H9 (cell line): ENCODE measurements around the gene SUMF1. TPM values are rescaled to one million over a fixed set of nuclear protein-coding genes. Genes with fewer than 3 reads are reported as not detected.

Experiments
- DNase-seq: peaks from one replicate; pipeline ENCODE4 v3.0.0-alpha.2; 2017
- H2AFZ ChIP-seq: one replicate; pipeline ENCODE4 v1.6.1; 2013; ENCODE audit warnings: mild to moderate bottlenecking, low read length, control low read depth, moderate library complexity
- H2AK5ac ChIP-seq: 2 replicates; pipeline ENCODE4 v1.6.1; 2013; ENCODE audit warnings: low read length, control low read depth, mixed read lengths; ENCODE audit not compliant: insufficient read length
- H2BK120ac ChIP-seq: one replicate; pipeline ENCODE4 v1.6.1; 2013; ENCODE audit warnings: low read depth, mild to moderate bottlenecking, low read length, control low read depth, inconsistent platforms; ENCODE audit not compliant: poor library complexity, severe bottlenecking
- H2BK12ac ChIP-seq: 2 replicates; pipeline ENCODE4 v1.6.1; 2013; ENCODE audit warnings: low read length, control low read depth, mixed read lengths, low read depth; ENCODE audit not compliant: insufficient read length
- H2BK15ac ChIP-seq: 2 replicates; pipeline ENCODE4 v1.6.1; 2013; ENCODE audit warnings: low read depth, low read length, control low read depth
- H2BK20ac ChIP-seq: one replicate; pipeline ENCODE4 v1.6.1; 2013; ENCODE audit warnings: low read depth, mild to moderate bottlenecking, low read length, control low read depth, inconsistent platforms; ENCODE audit not compliant: poor library complexity, severe bottlenecking
- H2BK5ac ChIP-seq: 2 replicates; pipeline ENCODE4 v1.6.1; 2013; ENCODE audit warnings: low read length, control low read depth, mixed read lengths; ENCODE audit not compliant: insufficient read length
- H3K14ac ChIP-seq: 2 replicates; pipeline ENCODE4 v1.6.1; 2013; ENCODE audit warnings: low read length, control low read depth; ENCODE audit not compliant: insufficient read depth
- H3K18ac ChIP-seq: 2 replicates; pipeline ENCODE4 v1.6.1; 2013; ENCODE audit warnings: low read depth, mild to moderate bottlenecking, mixed read lengths, low read length, control low read depth; ENCODE audit not compliant: insufficient read length
- H3K23ac ChIP-seq: 2 replicates; pipeline ENCODE4 v1.6.1; 2013; ENCODE audit warnings: low read length, control low read depth, mixed read lengths, low read depth; ENCODE audit not compliant: insufficient read length
- H3K23me2 ChIP-seq: 2 replicates; pipeline ENCODE4 v1.6.1; 2013; ENCODE audit warnings: low read depth, mild to moderate bottlenecking, mixed read lengths, low read length, control low read depth; ENCODE audit not compliant: insufficient read length, poor library complexity, severe bottlenecking
- H3K27ac ChIP-seq: 2 replicates; pipeline ENCODE4 v1.5.1; 2013; ENCODE audit warnings: low read length, control low read depth, mixed read lengths, low read depth; ENCODE audit not compliant: insufficient read length
- H3K27me3 ChIP-seq: 2 replicates; pipeline ENCODE4 v1.6.1; 2013; ENCODE audit warnings: low read length, control low read depth, inconsistent platforms; ENCODE audit not compliant: insufficient read depth
- H3K4ac ChIP-seq: 2 replicates; pipeline ENCODE4 v1.6.1; 2013; ENCODE audit warnings: low read depth, mild to moderate bottlenecking, control low read depth, inconsistent platforms, low read length, moderate library complexity
- H3K4me1 ChIP-seq: 2 replicates; pipeline ENCODE4 v1.6.1; 2013; ENCODE audit warnings: low read length, control low read depth, inconsistent platforms; ENCODE audit not compliant: insufficient read depth
- H3K4me2 ChIP-seq: 2 replicates; pipeline ENCODE4 v1.6.1; 2013; ENCODE audit warnings: low read length, control low read depth, mixed read lengths; ENCODE audit not compliant: insufficient read length, insufficient read depth
- H3K56ac ChIP-seq: 2 replicates; pipeline ENCODE4 v1.6.1; 2013; ENCODE audit warnings: low read depth, mild to moderate bottlenecking, mixed read lengths, low read length, control low read depth; ENCODE audit not compliant: insufficient read length
- H3K79me1 ChIP-seq: 2 replicates; pipeline ENCODE4 v1.6.1; 2013; ENCODE audit warnings: low read depth, mild to moderate bottlenecking, moderate library complexity, low read length, control low read depth, inconsistent platforms; ENCODE audit not compliant: insufficient read depth, poor library complexity, severe bottlenecking
- H3K79me2 ChIP-seq: 2 replicates; pipeline ENCODE4 v1.6.1; 2013; ENCODE audit warnings: low read length, control low read depth, inconsistent platforms; ENCODE audit not compliant: insufficient read depth
- H3K9ac ChIP-seq: 2 replicates; pipeline ENCODE4 v1.6.1; 2013; ENCODE audit warnings: low read length, control low read depth, mixed read lengths; ENCODE audit not compliant: insufficient read length; ENCODE audit errors: extremely low read depth
- H3K9me3 ChIP-seq: one replicate; pipeline ENCODE4 v1.6.1; 2013; ENCODE audit warnings: low read depth, low read length, inconsistent platforms; ENCODE audit not compliant: control insufficient read depth
- H3T11ph ChIP-seq: one replicate; pipeline ENCODE4 v1.6.1; 2013; ENCODE audit warnings: mild to moderate bottlenecking, low read length, control low read depth, inconsistent platforms
- H4K20me1 ChIP-seq: one replicate; pipeline ENCODE4 v1.6.1; 2013; ENCODE audit not compliant: control insufficient read depth, insufficient read length, insufficient read depth
- H4K5ac ChIP-seq: 2 replicates; pipeline ENCODE4 v1.6.1; 2013; ENCODE audit warnings: low read depth, mild to moderate bottlenecking, mixed read lengths, low read length, control low read depth; ENCODE audit not compliant: insufficient read length
- H4K8ac ChIP-seq: replicated peaks from 2 replicates; pipeline ENCODE4 v1.6.1; 2013; ENCODE audit warnings: low read length, control low read depth, mixed read lengths, low read depth; ENCODE audit not compliant: insufficient read length
- H4K91ac ChIP-seq: 2 replicates; pipeline ENCODE4 v1.6.1; 2013; ENCODE audit warnings: low read depth, mild to moderate bottlenecking, moderate library complexity, mixed read lengths, low read length, control low read depth; ENCODE audit not compliant: insufficient read length
- H3K27ac Mint-ChIP-seq, 3 experiments: 2 replicates in 2 of 3; 3 replicates in 1 of 3; pipeline ENCODE4 v1.8.0; 2020 to 2021; ENCODE audit warnings: mixed read lengths in 3 of 3, mild to moderate bottlenecking in 1 of 3, moderate library complexity in 1 of 3
- H3K27me3 Mint-ChIP-seq: 2 replicates; pipeline ENCODE4 v1.8.0; 2021; ENCODE audit warnings: low read depth, mild to moderate bottlenecking, moderate library complexity, mixed read lengths
- H3K36me3 Mint-ChIP-seq, 3 experiments: 2 replicates in 2 of 3; 3 replicates in 1 of 3; pipeline ENCODE4 v1.8.0; 2020 to 2021; ENCODE audit warnings: low read depth in 3 of 3, mixed read lengths in 3 of 3; ENCODE audit not compliant: insufficient read depth in 1 of 3
- H3K4me1 Mint-ChIP-seq, 2 experiments: 2 replicates each; pipeline ENCODE4 v1.8.0; 2020; ENCODE audit warnings: mixed read lengths in 2 of 2
- H3K4me3 Mint-ChIP-seq, 2 experiments: 2 replicates in 1 of 2; 3 replicates in 1 of 2; pipeline ENCODE4 v1.8.0; 2020 to 2021; ENCODE audit warnings: mild to moderate bottlenecking in 2 of 2, mixed read lengths in 2 of 2, moderate library complexity in 1 of 2
- H3K9me3 Mint-ChIP-seq, 2 experiments: 2 replicates in 1 of 2; 3 replicates in 1 of 2; pipeline ENCODE4 v1.8.0; 2020; ENCODE audit warnings: mild to moderate bottlenecking in 2 of 2, mixed read lengths in 2 of 2, moderate library complexity in 1 of 2
- WGBS: extraction: QIAGEN DNeasy Blood & Tissue Kit; methylation state at CpG from one replicate; pipeline ENCODE4 v1.1.7; 2013; ENCODE audit warnings: missing lambda C conversion rate, low lambda C conversion rate, mixed read lengths; ENCODE audit not compliant: insufficient read length; ENCODE audit errors: extremely low coverage; 5-methylcytosine and 5-hydroxymethylcytosine counted together
- total RNA-seq: library from RNA; stranded (reverse); gene quantifications from 2 replicates; pipeline ENCODE4 v1.2.1, GENCODE V29; 2021
- TF ChIP-seq, protein P1 (sequence below): fragments of 200-600 bp; sonication (generic); conservative IDR thresholded peaks from 3 replicates; pipeline ENCODE4 v1.8.0; 2021; ENCODE audit warnings: antibody characterized with exemption, mild to moderate bottlenecking

The SUMF1 gene
- total RNA-seq, 1 experiment from 2014 or later, result 9.5 TPM

DNA sequence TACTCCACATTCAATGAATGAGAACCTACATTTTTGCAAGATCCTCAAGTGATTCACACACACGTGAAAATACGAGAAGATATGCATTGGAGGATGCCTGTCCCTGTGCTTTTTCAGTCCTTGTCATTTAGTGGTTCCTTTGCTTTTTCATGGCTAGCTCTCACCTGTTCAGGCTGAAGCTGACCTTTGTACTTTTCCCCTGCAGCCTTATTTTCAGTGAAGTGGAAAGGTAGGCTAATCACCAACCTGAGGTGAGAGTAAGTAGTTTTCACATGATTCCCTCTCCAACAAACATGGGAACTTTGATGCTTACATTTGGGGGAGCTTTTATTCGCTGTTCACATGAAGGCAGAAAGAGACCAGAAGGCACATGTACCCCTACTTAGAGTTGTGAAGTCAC, 34.4 kb upstream of the SUMF1 start:
- TF ChIP-seq, protein P1, sequence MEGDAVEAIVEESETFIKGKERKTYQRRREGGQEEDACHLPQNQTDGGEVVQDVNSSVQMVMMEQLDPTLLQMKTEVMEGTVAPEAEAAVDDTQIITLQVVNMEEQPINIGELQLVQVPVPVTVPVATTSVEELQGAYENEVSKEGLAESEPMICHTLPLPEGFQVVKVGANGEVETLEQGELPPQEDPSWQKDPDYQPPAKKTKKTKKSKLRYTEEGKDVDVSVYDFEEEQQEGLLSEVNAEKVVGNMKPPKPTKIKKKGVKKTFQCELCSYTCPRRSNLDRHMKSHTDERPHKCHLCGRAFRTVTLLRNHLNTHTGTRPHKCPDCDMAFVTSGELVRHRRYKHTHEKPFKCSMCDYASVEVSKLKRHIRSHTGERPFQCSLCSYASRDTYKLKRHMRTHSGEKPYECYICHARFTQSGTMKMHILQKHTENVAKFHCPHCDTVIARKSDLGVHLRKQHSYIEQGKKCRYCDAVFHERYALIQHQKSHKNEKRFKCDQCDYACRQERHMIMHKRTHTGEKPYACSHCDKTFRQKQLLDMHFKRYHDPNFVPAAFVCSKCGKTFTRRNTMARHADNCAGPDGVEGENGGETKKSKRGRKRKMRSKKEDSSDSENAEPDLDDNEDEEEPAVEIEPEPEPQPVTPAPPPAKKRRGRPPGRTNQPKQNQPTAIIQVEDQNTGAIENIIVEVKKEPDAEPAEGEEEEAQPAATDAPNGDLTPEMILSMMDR, result no peak
- Histone ChIP-seq H2BK12ac (no peak overlapping the region), H3K14ac (no peak overlapping the region), H3K27me3 (no peaks in the 10 kb centered on the region), H3K4ac (no peak overlapping the region), H3K56ac (no peak overlapping the region), H3K79me2 (no peaks in the 10 kb centered on the region), H4K91ac (no peak overlapping the region), H2BK15ac (no peak overlapping the region), H3K4me2 (no peak overlapping the region), H3K4me1 (no peaks in the 10 kb centered on the region), H2BK120ac (no peak overlapping the region), H3K18ac (no peak overlapping the region), H3K9me3 (no peaks in the 10 kb centered on the region), H3K27ac (no peak overlapping the region), H3T11ph (no peak overlapping the region), H4K20me1 (no peaks in the 10 kb centered on the region), H2BK5ac (no peak overlapping the region), H3K79me1 (no peaks in the 10 kb centered on the region), H2BK20ac (no peak overlapping the region), H3K9ac (no peak overlapping the region), H4K8ac (no peak overlapping the region), H3K23me2 (no peaks in the 10 kb centered on the region), H2AFZ (no peak overlapping the region), H2AK5ac (no peak overlapping the region), H4K5ac (no peak overlapping the region), H3K23ac (no peak overlapping the region)
- no peak for DNase-seq
- WGBS, result no CpG with 5 or more reads among the region's 3 CpGs
- Mint-ChIP-seq H3K4me1 (peaks cover 0 to 10% of the 10 kb centered on the region in 2 experiments; a peak in 1 of 4 replicates), H3K9me3 (no peaks in the 10 kb centered on the region), H3K27me3 (no peaks in the 10 kb centered on the region; the same call in none of the 2 replicates), H3K36me3 (no peaks in the 10 kb centered on the region), H3K27ac (no peak overlapping the region; a peak in 1 of 7 replicates), H3K4me3 (no peak overlapping the region)
